Hippocampal formation (tissue), 2 donors: ENCODE measurements around the gene BEND5.

Experiments used
- DNase-seq, 2 donors: peaks; one replicate each; lab custom pipeline; 2025; lab: John Stamatoyannopoulos, UW

The BEND5 gene, protein sequence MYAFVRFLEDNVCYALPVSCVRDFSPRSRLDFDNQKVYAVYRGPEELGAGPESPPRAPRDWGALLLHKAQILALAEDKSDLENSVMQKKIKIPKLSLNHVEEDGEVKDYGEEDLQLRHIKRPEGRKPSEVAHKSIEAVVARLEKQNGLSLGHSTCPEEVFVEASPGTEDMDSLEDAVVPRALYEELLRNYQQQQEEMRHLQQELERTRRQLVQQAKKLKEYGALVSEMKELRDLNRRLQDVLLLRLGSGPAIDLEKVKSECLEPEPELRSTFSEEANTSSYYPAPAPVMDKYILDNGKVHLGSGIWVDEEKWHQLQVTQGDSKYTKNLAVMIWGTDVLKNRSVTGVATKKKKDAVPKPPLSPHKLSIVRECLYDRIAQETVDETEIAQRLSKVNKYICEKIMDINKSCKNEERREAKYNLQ

DNA sequence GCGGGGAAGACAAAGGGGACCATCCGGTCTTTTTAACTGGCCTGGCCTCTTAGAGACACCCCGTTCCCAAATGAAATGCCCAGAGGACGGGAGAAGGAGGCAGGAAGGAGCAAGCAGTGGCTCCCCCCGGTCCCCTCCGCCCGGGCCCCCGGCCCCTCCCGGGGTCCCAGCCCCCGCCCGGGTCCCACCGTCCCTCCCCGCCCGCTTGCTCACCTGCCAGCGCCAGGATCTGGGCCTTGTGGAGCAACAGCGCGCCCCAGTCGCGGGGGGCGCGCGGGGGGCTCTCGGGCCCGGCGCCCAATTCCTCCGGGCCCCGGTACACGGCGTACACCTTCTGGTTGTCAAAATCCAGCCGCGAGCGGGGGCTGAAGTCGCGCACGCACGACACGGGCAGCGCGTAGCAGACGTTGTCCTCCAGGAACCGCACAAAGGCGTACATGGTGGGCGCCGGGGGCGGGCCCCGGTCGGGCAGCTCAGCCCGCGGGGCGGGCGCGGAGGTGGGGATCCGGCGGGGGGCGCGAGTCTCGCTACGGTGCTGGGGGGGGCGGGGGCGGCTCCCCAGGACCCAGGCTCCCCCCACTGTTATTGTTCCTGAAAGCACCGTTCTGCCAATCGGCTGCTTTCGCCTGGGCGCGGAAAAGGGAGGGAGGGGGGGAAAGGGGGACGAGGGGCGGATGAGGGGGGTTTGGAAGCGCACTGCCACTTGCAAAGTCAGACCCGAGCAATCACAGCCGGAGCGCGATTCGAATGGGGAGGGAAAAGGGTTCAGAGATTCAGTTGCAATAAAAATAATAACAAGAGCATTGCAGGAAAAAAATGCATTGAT lies at the start of gene BEND5:
Gene BEND5, minus strand, starts transcription at position 499 of the 826 bp plus-strand sequence. Its CDS starts 60 bp downstream, at position 439.
- DNase-seq = peak; percentile 64 to 72

DNA sequence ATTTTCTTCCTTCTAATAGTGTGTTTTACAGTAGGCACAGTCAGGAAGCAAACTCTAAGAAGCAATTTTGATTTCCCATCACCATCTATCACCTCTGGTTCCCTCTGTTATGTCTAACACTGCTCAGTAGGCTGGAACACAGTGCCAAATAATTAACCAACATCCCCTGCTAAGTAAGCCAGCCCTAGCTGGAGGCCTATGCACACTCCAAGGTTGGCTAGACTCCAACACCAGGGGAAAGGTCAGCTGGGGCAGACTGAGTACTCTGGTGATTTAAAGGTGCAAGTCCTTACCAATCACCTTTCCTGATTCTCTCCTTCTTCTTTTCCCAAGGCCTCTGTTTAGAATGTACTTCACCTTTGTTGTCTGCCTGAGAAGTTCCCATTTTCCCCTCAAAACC lies 46.5 kb upstream of the BEND5 start:
- no peak for DNase-seq

DNA sequence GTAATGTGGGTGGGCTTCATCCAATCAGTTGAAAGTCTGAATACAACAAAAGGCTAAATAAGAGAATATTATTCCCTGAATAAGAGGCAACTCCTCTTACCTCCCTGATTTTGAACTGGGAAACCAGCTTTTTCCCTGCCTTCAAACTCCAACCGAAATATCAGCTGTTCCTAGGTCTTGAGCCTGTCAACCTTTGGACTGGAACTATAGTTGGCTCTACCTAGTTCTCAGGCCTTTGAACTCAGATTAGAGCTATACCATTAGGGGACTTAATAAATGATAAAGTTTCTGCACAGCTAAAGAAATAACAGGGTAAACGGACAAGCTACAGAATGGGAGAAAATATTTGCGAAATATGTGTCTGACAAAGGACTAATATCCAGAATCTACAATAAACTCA lies 43.8 kb upstream of the BEND5 start:
- no peak for DNase-seq

DNA sequence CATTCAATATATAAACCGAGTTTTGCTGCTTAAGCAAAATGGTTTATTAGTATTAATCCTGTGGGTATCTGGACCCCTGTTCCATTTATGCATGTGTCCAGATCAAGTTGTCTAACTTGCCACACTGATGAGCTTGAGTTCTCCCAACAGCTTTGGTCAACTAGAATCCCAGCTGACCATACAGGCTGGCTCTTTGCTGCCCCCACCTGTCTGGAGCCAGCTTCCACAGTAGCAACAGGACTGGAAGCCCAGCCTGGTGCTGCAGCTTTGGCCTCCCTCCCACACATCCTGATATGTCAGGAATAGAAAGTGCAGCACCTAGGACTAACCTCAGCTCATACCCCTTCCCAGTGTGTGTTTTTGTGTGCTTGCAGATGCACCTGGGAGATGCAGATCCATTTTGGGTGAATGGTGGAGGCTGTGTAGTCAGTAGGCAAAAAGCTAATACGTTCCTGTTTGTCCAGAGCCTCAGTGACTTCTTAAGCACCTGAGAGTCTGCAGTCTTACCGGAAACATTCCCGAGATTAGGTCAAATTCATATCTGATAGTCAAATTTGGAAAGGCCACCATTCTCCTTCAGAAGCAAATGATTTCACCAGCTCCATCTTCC lies 40.9 kb upstream of the BEND5 start:
- DNase-seq = peak; percentile 5 to 42

DNA sequence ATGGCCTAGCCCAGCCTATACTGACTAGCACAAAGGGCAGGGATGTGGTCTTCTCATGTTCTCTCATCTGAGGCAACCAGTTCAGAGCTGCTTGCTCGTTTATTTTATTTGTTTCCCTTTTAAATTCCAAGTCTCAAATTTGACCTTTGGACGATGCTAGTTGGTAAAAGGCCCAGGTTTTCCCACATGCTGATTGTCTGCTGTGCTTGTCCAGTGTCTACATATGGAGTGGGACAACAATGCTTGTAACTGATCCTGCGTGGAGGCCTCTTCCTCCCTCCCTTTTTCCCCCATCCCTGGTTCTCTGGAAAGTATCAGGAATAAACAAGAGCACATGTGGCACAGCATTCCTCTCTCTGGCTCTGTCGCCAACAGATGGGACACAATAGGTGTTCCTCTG lies 34.0 kb upstream of the BEND5 start:
- DNase-seq = no peak

DNA sequence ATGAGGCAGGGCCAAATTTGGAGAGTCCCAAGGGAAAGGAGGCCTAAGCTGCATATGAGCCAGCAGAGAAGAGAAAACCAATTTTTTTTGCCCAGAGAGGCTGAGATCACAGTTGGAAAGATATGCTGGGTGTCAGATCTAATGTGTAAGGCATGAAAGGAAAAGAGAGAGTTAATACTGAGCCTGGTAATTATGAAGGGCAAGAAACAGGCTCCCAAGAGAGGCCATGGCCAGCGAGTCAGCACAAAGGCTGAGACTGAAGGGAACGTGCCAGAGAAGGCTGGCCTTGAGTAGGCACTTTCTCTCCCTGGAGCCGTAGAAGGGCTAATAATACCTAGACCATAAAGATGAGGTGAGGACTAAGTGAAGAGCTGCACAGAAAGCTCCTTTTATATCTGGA lies 31.8 kb upstream of the BEND5 start:
- DNase-seq = no peak

DNA sequence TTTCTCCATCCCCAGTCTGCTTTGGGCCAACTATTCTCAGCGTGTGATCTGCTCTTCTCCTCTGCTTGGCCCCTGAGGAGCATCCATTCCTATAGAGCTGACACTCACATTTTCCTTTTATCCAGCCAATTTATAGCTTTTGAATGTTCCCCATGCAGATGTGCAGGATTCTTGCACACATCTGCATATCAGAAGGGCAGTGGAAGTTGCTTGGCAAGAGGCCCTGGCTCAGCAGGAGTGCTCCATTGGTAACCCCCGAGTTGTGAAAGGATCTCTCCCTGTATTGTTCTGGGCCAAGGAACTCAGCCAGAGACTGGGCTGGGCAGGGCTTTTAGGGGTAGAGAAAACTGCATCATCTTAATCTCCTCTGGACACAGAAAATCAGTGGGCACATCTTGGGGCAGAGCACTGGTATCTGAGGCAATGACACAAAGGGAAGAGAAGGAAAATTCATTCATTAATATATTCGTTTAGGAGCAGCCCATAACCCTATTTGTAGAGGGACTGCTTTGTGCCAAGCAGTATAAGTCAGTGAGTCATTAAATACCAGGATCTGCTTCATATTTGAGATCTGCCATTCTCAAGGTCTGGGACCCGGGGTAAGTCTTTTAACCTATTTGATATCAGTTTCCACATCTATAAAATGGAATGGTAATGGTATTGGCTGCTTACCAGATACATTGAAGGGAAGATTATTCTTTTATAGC lies 31.0 kb upstream of the BEND5 start:
- no peak for DNase-seq

DNA sequence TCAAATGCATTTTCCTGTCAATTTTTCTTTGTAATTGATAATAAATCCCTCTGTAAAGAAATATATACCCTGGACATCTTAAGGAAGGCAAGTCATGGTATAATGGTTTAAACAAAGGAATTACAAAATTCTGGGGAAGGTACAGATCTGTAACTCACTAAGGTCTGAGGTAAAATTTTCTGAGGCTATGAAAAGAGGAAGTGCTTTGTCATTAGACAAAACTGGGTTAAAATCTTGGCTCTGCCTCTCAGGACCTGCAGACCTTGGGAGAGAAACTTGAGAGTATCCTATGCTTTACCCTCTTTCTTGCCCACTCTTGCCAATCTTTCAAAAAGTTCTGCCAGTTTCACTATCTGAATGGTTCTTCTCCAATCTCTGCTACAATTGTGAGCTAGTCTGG lies 26.8 kb upstream of the BEND5 start:
- no peak for DNase-seq

DNA sequence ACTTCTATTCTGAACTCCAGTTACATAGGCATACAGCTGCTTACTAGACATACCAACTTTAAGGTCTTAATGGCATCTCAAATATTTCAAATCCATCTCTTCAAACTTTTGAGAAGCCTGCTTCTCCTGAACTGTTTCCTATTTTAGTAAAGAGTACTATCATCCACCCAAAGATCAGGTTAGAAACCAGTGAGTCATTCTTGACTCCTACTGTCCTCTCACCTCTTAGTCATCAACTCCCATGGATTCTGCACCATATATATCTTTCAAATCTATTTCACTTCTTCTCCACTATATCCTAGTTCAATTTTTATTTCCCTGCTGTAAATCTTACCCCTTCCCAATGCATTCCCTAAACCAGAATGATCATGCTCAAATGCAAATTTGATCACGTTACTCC lies 18.1 kb upstream of the BEND5 start:
- no peak for DNase-seq

DNA sequence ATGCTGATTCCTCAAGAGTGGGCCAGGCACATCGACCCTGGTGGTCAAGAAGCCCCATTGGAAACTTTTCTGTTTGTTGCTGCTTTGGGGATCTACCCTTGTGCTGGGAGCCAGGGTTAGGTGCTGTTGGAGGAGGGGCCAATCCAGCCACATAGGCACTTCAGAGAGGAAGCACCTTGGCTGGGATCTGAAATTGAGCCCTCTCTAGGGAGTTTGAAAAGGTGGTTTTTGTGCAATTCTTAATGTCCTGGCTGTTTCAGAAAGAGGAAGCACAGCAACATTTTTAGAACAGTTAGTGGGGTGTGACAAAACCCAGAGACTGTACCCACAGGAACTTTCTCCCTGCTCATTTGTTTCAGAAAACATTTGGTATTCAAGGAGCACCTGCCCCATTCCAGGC lies 17.2 kb upstream of the BEND5 start:
- DNase-seq = no peak

DNA sequence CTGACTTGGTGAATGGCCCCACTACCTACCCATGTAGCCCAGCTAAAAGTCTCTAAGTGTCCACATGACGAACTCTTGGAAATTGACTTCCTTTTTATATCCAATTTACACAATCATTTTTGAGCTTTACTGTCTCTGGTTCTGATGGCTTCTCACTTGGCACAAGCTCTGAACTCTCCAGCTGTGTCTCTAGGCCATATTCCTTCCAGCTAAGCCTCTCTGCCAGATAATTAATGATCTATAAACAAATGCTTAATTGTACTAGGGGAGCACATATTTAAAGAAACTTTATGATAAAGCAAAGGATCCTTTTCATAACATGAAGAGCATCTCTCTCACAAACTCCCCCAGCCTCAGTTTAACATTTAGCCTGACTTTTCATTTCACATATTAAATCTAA lies 16.3 kb upstream of the BEND5 start:
- DNase-seq = no peak

DNA sequence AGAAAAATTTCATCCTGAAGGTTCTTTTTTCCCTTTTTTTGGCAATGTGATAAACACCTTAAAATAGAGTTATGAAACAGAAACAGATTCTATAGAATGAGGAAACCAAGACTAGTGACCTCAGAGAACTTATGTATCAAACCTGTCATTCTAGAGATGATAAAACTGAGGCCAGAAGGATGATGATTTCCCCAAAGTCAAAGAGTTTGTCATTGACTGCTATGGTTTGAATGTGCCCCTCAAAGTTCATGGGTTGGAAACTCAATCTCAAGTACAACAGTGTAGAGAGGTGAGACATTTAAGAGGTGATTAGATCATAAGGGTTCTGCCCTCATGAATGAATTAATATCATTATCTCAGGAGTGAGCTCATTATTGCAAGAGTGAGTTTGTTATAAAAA lies 13.7 kb upstream of the BEND5 start:
- DNase-seq = no peak

DNA sequence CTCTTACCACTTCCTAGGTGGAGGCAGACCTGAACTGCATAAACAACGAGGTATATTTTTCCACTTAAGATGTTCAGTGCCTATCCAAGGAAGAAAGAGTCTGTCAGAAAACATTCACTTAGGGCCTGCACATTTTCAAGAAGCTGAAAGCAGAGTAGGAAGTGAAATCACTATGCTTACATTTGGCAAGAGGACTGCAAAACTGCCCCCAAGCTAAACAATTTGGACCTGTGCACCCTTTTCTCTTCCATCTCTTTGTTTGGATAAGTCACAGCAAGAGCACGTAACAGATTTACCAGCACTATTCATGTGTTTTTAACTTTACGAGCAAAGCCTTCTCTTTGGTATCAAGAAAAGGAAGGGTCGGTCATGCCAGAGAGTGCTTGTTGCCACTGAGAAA lies 13.2 kb upstream of the BEND5 start:
- no peak for DNase-seq

DNA sequence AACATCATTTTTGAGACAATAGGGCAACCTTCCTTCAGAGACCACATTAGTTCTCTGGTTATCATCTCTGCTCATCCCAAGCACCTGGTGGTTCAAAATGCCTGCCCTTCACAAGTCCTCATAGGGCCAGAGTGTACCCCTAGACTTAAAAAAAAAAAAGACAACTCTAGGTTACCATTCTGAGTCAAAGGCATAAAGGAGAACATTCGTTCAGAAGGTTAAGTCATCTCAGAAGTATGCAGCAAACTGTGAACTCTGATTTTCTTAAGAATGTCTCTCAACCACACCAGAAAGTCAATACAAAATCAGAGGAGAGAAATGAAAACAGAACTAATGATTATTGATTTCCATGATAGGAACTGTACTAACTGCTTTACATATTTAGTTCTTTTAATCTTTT lies 9.2 kb upstream of the BEND5 start:
- no peak for DNase-seq

DNA sequence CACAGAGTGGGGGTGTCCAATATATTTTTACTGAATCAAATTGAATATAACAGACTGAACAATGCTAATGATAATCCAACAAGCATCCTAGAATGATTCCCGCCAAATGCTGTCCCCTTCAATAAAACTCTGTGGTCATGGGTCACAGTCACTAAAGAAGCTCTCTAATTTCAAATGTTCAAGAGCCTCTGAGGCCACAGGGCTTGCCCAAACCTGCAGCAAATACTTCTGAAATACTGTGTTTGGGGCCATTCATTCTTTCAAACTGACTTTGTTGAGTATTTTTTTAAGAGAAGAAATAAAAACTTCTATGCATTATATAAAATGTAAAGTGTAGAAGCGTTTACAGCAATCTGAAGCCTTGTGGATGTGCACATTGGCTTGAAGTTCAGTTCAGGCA lies 7.6 kb upstream of the BEND5 start:
- DNase-seq = no peak

DNA sequence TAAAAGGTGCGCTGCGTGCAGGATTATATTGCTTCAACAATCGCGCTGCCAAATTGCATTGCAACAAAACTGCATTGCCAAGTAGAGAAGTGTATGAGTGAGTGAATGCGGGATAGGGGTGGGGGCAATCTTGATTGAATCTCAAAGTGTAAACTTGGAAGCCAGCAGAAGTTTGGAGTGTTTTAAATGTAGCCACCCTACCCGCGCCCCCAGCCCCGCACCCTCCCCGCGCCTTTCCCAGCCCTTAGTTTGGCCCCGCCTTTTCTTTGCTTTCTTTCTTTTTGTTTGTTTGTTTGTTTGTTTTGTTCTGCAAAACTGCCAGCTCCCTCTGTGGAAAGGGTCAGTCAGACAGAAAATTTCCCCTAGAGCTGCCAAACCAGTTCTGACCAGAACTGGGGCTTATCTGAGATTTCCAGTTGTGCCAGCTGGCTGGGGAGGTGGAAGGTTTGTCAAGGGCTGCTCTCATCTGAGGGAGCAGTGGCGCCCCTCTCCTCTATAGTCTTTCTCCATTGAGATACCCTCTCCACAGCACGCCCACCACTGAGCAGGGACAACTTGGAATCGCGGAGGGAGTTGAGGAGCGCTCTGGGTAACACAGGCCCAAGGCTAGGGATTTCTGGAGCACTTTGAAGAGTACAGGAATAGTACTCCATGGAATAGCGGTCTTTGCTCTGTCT lies 666 bp upstream of the BEND5 start:
- no peak for DNase-seq

DNA sequence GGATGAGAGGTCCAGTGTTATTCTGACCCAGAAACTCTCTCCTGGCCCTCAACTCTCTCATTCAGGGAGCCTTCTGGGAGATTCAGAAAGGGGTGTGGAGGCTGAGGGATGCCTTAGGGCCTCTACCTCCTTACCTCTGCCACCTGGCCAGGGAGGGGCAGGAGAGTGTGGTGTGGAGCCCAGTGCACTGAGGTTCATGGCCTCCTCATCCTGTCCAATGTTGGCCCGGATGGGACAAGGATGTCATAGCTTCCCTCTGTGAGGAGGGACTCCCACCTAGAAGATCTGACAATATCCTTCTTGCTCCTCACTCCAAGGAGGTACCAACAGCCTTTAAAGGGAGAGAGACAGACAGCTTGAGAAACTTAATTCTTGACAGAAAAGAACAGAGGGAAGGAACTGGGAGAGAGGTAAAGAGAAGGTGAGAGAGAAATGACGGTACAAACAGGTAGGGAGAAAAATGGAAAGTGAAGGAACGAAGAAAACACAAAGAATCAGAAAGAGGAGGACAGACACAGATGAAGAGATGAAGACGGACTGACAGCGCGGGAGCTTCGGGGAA lies 779 bp downstream of the BEND5 start:
- DNase-seq = no peak

DNA sequence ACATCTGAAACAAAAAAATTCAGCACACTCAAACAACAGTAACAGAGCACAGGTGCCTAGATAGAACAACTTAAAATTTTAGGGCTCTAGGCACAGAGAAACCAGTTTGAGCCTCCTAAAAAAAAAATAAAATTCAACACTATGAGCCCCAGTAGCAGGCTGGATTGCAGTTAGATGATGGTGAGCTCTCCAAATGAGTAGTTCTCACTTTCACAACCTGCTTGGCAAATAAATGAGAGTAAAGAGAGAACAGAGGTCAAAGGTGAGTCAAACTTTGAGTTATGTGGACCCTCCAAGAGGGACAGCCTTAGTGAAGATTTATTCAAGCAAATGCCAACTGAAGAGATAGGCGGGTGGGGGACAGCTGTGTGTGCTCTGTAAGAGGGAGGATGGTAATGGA lies 3.6 kb downstream of the BEND5 start:
- no peak for DNase-seq

DNA sequence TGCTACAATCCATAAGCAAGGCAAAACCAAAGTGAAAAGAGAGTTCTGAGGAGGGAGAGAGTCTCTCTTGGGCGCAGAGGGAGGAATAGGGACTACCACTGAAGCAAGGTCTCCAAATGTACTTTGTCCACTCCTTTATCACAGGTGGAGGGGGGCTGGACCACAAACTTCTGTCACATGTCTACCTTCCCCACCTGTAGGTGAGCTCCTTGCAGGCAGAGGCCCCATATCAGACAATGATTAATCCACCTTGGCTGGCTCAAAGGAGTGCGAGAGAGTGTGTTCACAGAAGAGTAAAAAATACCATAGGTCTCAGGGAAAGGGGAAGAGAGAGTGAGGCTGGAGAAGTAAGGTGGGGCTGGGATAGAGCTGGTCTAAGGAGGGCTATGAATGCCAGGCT lies 4.5 kb downstream of the BEND5 start:
- no peak for DNase-seq

DNA sequence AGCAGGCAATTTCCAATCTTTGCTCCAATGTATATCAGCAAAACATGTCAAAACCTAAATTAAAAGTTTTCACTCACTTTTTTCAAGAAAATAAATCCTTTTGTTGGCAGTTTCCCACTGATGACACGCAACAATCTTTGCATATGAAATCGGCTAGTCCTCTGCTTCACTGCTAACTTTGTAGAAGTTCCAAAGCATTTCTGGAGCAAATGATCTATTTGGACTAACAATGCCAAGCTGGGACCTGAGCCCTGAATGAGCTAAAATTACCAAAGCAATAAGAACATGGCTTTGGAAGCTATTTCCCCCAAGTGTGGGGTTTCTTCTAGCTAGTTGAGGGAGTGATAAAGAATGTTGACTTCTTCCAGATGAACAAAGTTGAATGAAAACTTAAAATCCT lies 5.1 kb downstream of the BEND5 start:
- DNase-seq = peak in 1 of 2 donors; percentile 19

DNA sequence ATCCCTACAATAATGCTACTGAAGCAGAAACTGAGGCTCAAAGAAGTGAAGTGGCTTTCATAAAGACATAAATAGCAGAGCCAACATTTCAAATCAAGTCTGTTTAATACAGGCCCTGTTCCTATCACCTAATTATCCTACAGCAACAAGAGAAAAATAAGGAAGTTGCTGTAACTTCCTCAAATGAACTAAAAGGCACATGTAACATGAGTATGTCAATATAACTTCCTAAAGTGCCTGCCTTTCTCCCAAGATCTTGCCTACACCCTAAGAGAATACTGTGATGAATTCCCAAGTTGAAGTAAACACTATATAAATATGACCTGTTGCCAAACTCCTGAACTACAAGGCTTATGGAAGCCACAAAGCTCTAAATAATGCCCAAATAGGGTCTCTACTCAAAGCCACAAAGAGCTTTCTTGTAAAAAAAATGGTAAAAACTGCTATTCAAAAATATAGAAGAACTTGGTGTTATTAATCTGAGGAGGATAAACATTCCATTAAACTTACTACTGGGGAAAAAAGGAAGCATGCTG lies 8.6 kb downstream of the BEND5 start:
- no peak for DNase-seq
